COR-L47 (cell line): ENCODE measurements around the gene LAPTM5.

Source experiments
- DNase-seq: peaks from one replicate; lab custom pipeline; 2025; lab: John Stamatoyannopoulos, UW

Gene LAPTM5

GRCh38 chr1:30742300-30742962 is 15.1 kb downstream of the LAPTM5 start:
- no peak for DNase-seq

DNA sequence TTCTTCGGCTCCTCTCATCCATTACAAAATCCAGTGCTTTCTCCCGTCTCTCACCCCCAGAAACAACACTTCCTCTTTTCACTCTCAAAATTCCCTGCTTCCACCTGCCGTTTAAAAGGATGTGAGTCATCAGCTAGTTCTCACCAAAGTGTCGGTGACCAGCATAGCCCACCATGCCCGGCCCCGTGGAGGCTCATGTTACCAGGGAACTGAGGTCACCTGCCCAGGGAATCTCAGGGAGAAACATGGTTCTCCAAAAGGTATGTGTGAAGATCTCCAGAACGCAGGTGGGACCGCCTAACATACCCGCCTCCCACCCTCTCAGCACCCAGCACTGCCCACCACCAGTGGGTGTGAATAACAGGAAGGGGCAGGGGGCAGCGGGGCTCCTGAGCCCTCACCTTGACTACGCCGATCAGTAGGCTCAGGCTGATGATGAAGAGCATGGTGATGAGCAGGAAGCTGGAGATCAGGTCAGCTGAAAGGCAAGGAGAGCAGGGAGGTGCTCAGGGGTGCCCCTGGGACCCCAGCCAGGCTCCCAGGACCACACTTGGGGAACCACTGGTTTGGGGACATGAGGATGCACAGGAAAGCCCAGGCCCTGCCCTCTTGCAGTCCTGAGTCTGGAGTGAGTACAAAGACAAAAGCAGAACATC is 16.2 kb downstream of the LAPTM5 start:
- DNase-seq = no peak

DNA sequence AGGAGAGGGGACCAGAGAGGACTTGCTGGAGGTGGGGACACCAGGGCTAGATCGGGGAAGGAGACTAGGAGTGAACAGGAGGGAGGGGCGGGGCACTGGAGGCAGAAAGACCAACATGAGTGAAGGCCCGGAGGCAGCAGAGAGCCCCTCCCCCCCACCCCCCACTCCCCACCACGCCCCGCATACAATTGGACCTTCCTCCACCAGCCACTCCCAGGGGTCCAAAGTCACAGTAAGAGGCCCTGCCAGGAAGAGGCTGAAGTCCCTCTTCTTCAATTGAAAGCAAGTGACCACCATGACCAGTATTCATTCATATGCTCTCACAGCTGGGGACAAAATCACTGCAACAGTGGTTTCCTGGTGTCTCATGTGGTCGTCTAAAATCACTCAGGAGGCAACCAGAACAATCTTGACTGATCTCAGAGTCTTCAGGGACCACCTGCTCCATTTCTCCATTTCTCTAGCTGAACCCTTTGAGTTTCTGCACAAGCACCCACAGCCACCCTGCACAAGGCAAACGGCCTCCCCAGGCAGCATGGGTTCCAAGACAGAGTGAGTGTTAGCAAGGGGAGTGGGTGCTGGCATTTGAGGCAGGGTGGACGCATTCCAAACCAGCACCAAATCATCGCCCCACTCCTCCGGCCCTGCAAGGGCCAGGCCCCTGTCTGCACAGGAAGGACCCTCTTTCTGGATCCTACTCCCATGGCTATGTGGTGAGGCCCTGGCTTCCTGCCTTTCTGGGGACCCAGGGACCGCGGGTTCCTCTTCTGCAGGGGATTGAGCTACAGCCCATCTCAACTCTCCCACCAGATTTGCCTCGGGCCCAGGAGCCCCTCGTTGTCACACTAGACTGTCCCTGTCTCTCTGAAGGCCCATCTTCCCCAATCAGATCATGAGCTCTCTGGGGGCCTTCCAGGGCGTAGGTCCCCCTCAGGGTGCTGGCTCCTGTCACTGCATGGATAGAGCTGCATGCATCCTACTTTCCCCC is 17.0 kb downstream of the LAPTM5 start:
- no peak for DNase-seq

GRCh38 chr1:30739601-30740000 is 18.0 kb downstream of the LAPTM5 start:
- DNase-seq = no peak

DNA sequence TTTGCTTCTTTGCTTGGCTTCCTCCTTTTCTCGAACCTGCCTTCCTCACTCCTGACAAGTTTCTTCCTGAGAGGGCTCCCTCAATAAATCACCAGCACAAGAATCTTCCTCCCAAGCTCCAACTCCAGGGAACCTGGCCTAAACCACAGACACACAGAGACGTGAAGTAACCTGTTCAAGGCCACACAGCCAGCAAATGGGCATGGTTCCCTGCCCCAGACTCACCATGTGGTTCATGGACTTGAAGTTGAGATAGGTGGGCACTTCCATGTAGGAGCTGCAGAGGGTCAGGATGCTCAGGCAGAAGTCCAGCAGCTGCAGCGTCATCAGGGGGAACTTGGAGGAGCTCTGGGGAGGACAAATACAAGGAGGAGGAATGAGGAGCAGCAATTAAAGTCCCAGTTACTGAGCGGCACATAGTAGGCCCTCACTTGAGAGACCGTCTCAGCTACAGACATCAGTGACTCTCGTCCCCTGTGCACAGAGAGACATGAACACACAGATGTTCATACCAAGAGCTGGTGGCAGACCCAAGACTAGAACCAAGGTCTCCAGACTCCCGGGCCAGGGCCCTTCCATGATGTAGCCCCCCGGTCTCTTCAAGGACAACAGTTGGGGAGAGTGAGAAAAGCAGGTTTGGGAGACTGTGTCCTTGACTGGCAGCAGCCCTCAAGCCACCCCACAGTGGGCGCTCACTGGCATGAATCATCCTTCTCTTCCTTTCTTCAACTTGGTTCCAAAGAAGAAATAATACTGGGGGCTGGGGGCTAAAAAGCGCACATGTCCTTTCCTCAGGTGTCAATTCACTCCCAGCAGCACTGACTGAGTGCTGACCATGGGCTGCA is 18.6 kb downstream of the LAPTM5 start:
- no peak for DNase-seq

GRCh38 chr1:30738040-30738714 is 19.4 kb downstream of the LAPTM5 start:
- DNase-seq = no peak

DNA sequence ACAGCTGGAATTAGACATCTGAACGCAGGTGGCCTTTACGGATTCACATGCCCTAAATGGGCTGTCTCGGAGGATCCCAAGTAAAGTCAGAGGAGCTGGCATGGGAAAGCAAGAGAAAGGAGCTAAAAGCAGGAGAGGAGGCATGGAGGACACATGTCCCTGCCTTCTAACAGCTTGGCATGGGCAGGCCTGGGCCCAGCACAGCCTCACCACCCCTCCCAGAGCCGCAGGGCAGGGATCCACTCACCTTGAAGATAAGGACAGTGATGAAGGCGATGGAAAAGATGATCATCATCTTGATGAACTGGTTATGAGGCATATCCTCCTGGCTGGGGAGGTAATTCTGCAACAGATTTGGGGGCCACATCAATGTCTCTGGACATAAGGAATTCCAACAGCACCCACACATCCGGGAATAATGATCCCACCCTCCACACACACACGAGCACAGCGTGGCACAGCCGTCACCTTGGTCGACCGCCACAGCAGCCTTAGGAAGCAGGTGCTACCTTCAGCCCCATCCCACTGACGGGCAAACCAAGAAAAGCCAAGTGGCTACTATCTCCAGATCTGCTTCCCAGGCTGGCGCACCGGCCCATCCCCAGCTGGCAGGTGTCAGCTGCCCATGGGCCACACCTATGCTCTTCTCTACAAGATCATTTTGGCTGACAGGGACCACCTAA is 20.1 kb downstream of the LAPTM5 start:
- DNase-seq = no peak

DNA sequence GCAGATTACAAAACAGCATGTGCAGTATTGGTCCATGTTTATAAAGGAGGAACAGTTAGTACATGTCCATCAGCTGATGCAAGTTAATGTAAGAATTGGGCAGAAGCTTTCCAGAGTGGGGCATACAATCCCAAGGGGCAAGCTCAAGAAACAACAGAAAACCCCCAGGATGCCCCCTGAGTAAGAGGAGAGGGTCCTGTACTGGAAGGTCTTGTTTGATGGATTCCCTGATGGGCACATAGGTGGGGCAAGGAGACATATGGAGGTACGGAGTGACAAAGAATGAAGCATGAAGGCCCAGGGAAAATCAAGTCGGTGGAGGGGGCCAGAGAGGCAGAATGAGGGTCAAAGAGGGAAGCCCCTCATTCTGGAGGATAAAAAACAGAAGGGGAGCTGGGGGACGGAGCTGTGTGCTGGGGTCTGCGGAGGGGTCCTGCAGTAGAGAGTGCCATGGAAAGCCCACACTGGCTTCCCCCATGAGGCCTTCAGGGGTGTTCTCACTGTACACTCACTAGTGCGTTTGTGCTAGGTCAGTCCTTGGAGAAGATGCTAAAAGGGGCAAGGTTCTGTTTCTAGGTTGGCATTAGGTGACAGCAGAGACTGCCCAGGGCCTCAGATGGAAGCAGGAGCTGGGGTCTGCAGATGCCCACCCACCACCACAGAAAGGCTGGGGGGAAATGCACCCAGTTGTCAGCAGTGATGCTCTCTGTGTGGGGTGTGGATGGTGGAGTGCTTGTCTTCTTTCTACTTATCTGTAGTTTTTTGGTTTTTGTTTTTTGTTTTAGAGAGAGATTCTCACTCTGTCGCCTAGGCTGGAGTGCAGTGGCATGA is 21.7 kb downstream of the LAPTM5 start:
- no peak for DNase-seq

GRCh38 chr1:30735124-30735523 is 22.4 kb downstream of the LAPTM5 start:
- DNase-seq = no peak

GRCh38 chr1:30734580-30734979 is 23.0 kb downstream of the LAPTM5 start:
- no peak for DNase-seq

DNA sequence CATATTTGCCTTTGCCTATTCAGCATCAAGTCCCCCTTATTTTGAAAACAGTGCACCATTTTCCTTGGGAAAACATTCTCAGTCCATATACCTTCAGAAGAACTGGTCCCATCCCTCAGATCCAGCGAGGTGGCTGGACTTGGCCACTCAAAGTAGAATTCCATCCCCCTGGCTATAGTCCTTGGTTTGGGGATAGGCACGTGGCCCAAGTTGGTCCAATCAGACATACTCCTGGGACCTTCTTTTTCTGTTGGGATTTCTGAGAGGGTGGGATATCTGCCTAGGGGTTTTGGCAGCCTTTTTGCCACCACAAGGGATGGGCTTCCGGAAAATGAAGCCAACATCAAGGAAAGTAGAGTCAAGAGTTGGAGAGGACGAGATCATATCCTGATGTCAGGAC is 23.5 kb downstream of the LAPTM5 start:
- DNase-seq = no peak

DNA sequence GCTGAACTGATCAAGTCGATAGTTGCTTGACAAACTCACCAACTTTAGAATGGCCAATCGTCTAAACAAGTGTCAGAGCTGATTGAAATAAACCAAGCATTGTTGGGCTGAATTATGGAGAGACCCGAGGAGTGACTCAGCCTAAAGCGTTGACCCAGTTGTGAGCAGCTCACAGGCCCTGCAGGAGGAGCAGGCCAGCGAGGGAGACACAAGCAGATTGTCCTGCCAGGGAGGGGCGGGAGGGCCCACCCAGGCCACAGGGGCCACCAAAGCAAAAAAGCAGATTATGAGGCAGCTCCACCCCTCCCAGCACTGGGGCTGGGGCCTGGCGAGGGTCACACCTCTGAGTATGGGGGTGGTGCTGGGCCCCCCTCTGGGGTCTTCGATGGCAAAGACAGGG is 24.1 kb downstream of the LAPTM5 start:
- DNase-seq = no peak

DNA sequence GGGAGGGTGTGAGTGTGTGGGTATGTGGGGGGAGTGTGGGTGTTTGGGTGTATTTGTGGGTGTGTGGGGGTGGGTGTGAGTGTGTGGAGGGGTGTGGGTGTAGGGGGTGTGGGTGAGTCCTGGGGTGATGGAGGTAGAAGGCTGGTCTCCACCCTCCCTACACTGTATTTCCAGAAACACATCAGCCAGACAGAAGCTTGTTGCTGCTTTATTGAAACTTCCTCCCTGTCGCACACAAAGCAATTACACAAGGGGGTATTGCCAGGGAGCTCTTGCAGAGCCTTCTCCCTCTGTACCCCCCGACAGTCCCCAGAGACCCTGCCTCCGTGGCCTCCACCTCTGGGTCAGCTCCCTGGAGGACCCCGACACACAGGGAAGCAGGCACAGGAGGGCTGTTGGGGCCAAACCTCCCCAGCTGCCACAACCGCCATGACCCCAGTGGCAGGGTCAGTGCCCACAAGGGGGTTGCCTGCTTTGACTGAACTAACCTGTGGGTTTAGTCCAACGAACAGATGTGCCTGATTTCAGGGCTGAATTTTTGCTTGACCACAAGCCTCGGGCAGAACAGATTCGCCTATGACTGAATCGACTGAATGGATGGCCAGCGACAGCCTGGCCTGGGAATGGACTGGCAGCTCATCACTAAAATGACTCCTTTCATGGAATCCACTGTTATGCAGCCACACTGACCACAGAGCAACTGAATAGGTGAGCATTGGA is 25.1 kb downstream of the LAPTM5 start:
- DNase-seq = no peak

GRCh38 chr1:30731806-30732276 is 25.7 kb downstream of the LAPTM5 start:
- DNase-seq = no peak

- DNase-seq = no peak
These were observed 26.3 kb downstream of the LAPTM5 start for GRCh38 chr1:30731109-30731805.

DNA sequence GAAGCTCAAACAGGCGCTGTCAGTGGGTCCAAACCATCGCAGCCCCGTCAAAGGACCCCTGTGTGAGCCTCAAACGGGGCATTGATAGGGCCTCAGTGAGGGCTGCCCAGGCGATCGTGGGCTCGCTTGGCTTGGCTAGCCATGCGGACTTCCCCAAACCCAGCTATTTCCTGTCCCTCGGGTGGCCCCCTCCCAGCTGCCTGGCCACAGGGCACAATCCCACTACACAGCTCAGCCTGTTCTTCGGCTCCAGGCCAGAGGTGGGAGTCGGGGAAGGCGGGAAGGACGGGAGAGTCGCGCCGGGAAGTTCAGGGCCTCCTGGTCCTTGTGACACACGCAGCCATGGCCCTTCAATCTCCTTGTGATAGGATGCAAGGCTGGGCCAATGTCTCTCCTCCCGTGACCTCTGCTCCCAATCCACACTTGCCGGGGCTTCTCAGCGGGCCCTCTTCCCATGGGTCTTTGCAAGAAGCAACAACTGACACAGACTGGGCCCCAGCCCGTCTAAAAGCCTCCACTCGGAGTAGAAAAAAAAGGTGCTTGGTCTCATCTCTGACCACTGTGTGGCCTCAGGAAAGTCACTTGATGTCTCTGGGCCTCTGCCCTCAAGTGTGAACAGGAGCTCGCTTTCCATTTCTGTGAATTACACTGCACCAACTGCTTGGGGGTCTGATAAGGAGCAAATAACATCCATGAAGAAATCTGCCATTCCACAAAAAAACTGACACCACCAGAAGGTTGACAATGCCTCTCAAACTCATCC is 27.0 kb downstream of the LAPTM5 start:
- no peak for DNase-seq

GRCh38 chr1:30729901-30730300 is 27.7 kb downstream of the LAPTM5 start:
- no peak for DNase-seq
